Loucy (cell line): Measurements from ENCODE around the gene IL36A.

ENCODE experiments used
- CTCF ChIP-seq: fragments of 200-600 bp; sonication (generic); conservative IDR thresholded peaks from 2 replicates; pipeline ENCODE4 v1.5.1; 2014; ENCODE audit warnings: mild to moderate bottlenecking, antibody characterized with exemption, low read length
- EZH2phosphoT487 ChIP-seq: fragments of 200-600 bp; IDR thresholded peaks from 2 replicates; pipeline ENCODE4 v1.6.1; 2018; ENCODE audit warnings: antibody characterized with exemption, mild to moderate bottlenecking, moderate library complexity, borderline replicate concordance

GRCh38 chr2:113007250-113007649 lies 2.0 kb downstream of the IL36A start:
- TF ChIP-seq CTCF (no peak), EZH2phosphoT487 (no peak)
